GM23338 (cell line): ENCODE measurements around the gene IL36B. TPM values are rescaled to one million over a fixed set of nuclear protein-coding genes. Genes with fewer than 3 reads are reported as not detected.

Experiments used
- ATAC-seq: fragments of 200-7000 bp; cut with Tn5 transposase; 3 replicates; pipeline ENCODE4 v1.9.1; 2020
- DNase-seq: peaks from one replicate; pipeline ENCODE4 v3.0.0-alpha.2; 2015; ENCODE audit warnings: low spot score
- H2AFZ ChIP-seq: fragments of 200-600 bp; sonication (generic); 2 replicates; pipeline ENCODE4 v1.8.0; 2016; ENCODE audit warnings: antibody characterized with exemption, mild to moderate bottlenecking, moderate library complexity
- H3F3A ChIP-seq: fragments of 200-600 bp; sonication (generic); replicated peaks from 2 replicates; pipeline ENCODE4 v1.8.0; 2017; ENCODE audit warnings: antibody characterized with exemption, mixed run types, low read depth
- H3K27ac ChIP-seq: fragments of 200-600 bp; sonication (generic); 2 replicates; pipeline ENCODE4 v1.6.1; 2016; ENCODE audit warnings: low read depth
- H3K27me3 ChIP-seq: fragments of 200-600 bp; sonication (generic); 2 replicates; pipeline ENCODE4 v1.8.0; 2016; ENCODE audit warnings: mild to moderate bottlenecking, mixed run types, moderate library complexity; ENCODE audit not compliant: insufficient read depth
- H3K36me3 ChIP-seq: fragments of 200-600 bp; sonication (generic); 2 replicates; pipeline ENCODE4 v1.8.0; 2016; ENCODE audit warnings: mild to moderate bottlenecking; ENCODE audit not compliant: insufficient read depth
- H3K4me1 ChIP-seq: fragments of 200-600 bp; sonication (generic); 2 replicates; pipeline ENCODE4 v1.8.0; 2016; ENCODE audit warnings: mild to moderate bottlenecking, moderate library complexity; ENCODE audit not compliant: insufficient read depth
- H3K4me2 ChIP-seq: fragments of 200-600 bp; sonication (generic); 2 replicates; pipeline ENCODE4 v1.7.1; 2017; ENCODE audit warnings: mixed run types
- H3K4me3 ChIP-seq: fragments of 200-600 bp; sonication (generic); 2 replicates; pipeline ENCODE4 v1.6.1; 2016; ENCODE audit warnings: mixed run types
- H3K79me2 ChIP-seq: fragments of 200-600 bp; sonication (generic); replicated peaks from 2 replicates; pipeline ENCODE4 v1.8.0; 2017; ENCODE audit warnings: mild to moderate bottlenecking; ENCODE audit not compliant: insufficient read depth
- H3K9me2 ChIP-seq: fragments of 200-600 bp; sonication (generic); 2 replicates; pipeline ENCODE4 v1.8.0; 2017; ENCODE audit not compliant: insufficient read depth
- H4K20me1 ChIP-seq: fragments of 200-600 bp; sonication (generic); replicated peaks from 2 replicates; pipeline ENCODE4 v1.8.0; 2017; ENCODE audit warnings: mild to moderate bottlenecking; ENCODE audit not compliant: insufficient read depth
- H3K27ac Mint-ChIP-seq: 2 replicates; pipeline ENCODE4 v1.8.0; 2020; ENCODE audit warnings: inconsistent platforms, mild to moderate bottlenecking, moderate library complexity, mixed read lengths
- H3K27me3 Mint-ChIP-seq: 3 replicates; pipeline ENCODE4 v1.8.0; 2022; ENCODE audit warnings: low read depth, mild to moderate bottlenecking, moderate library complexity, mixed read lengths, inconsistent platforms; ENCODE audit not compliant: insufficient read depth, poor library complexity
- H3K36me3 Mint-ChIP-seq: 3 replicates; pipeline ENCODE4 v1.8.0; 2021; ENCODE audit warnings: low read depth, mild to moderate bottlenecking, inconsistent platforms, moderate library complexity, mixed read lengths
- H3K4me1 Mint-ChIP-seq: 3 replicates; pipeline ENCODE4 v1.8.0; 2020; ENCODE audit warnings: mild to moderate bottlenecking, inconsistent platforms, mixed read lengths
- H3K4me3 Mint-ChIP-seq: 3 replicates; pipeline ENCODE4 v1.8.0; 2021; ENCODE audit warnings: moderate library complexity, mild to moderate bottlenecking, inconsistent platforms, mixed read lengths
- H3K9me3 Mint-ChIP-seq: 3 replicates; pipeline ENCODE4 v1.8.0; 2020; ENCODE audit warnings: moderate library complexity, mild to moderate bottlenecking, inconsistent platforms, mixed read lengths
- CREB1 ChIP-seq: fragments of 250-450 bp; sonication (Bioruptor Pico); IDR thresholded peaks from 2 replicates; pipeline ENCODE4 v1.5.0; 2020; ENCODE audit warnings: low read depth, mild to moderate bottlenecking, moderate library complexity
- CTCF ChIP-seq, 2 experiments: fragments of 200-600 bp in 1 of 2; sonication (generic) in 1 of 2; conservative IDR thresholded peaks; 2 replicates each; pipeline versions ENCODE4 v1.5.1 to v1.6.1; 2016 to 2017; ENCODE audit warnings: antibody characterized with exemption in 2 of 2, low read depth in 2 of 2, mild to moderate bottlenecking in 2 of 2, moderate library complexity in 1 of 2
- ETS1 ChIP-seq: IDR thresholded peaks from 2 replicates; pipeline ENCODE4 v1.6.1; 2016; ENCODE audit warnings: antibody characterized with exemption
- EZH2 ChIP-seq: fragments of 200-600 bp; sonication (generic); IDR thresholded peaks from one replicate; pipeline ENCODE4 v1.8.0; 2017; ENCODE audit warnings: antibody characterized with exemption, mild to moderate bottlenecking, low read depth; ENCODE audit not compliant: unreplicated experiment
- JUNB ChIP-seq: IDR thresholded peaks from one replicate; pipeline ENCODE4 v1.6.1; 2016; ENCODE audit warnings: antibody characterized with exemption; ENCODE audit not compliant: unreplicated experiment
- NANOG ChIP-seq: IDR thresholded peaks from 2 replicates; pipeline ENCODE4 v1.6.1; 2016; ENCODE audit warnings: antibody characterized with exemption, borderline replicate concordance
- POLR2AphosphoS5 ChIP-seq: IDR thresholded peaks from 2 replicates; pipeline ENCODE4 v1.6.1; 2016; ENCODE audit warnings: antibody characterized with exemption, low read depth
- STAT1 ChIP-seq: IDR thresholded peaks from one replicate; pipeline ENCODE4 v1.6.1; 2016; ENCODE audit warnings: antibody characterized with exemption; ENCODE audit not compliant: unreplicated experiment
- ZNF114 ChIP-seq: fragments of 250-450 bp; sonication (Bioruptor Pico); IDR thresholded peaks from 2 replicates; pipeline ENCODE4 v1.5.0; 2020; ENCODE audit warnings: mild to moderate bottlenecking, moderate library complexity
- polyA plus RNA-seq: library from polyadenylated mRNA; unstranded; fragments of >200 nt; fragmentation: Nextera tagmentation; extraction: Ambion mirVana; gene quantifications from 2 replicates; pipeline ENCODE4 v1.2.1, GENCODE V29; 2016
- total RNA-seq: library from RNA; depleted of rRNA; stranded (reverse); fragments of >200 nt; shearing (Covaris generic); gene quantifications from 2 replicates; pipeline ENCODE4 v1.2.3, GENCODE V29; 2014
- TF ChIP-seq, protein P1 (sequence below): IDR thresholded peaks from one replicate; pipeline ENCODE4 v1.6.1; 2018; ENCODE audit warnings: antibody characterized with exemption; ENCODE audit not compliant: unreplicated experiment

IL36B gene
- total and polyA plus RNA-seq, 2 experiments from 2014 or later: not detected

DNA sequence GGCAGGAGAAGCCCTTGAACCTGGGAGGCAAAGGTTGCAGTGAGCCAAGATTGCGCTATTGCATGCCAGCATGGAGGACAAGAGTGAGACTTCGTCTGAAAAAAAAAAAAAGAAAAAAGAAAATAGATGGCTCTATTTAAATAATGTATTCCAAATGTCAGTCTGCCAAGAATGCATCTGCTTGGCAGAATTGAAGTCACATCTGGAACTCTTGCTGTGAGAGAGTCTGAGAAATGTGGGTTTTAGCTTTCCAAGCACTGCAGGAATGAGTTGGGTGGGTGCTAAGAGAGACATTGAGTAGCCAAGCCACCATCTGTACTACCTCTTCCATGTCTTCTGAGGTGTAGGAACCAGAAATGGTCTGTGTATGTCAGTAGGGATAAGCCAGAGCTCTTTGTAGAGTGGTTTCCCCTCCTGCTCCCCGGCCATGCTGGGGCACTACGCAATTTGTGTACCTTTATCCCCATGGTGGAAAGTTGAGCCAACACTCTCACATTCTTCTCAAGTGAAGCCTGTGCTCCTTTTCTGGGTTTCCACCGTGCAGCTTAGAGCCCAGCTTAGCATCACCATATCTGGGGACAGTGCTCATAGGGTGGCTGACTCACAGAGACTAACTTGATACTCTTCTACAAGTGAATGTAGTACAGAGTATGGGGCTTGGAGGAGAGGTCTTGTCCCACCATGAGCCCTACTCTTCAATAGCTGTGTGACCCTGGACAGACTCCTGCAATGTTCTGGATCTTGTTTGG, 40.4 kb upstream of the IL36B start:
- 0 out of 3 replicates have a peak, but pooled peaks cover 2% of the 10 kb centered on the region for H3K36me3 Mint-ChIP-seq
- TF ChIP-seq NANOG: no peak
- no peak for TF ChIP-seq STAT1
- no peak for TF ChIP-seq EZH2
- no peak for TF ChIP-seq JUNB
- TF ChIP-seq CTCF (conservative IDR thresholded peaks at IDR 0.05; ENCODE audit: low read depth in 2 of 2): no peak

DNA sequence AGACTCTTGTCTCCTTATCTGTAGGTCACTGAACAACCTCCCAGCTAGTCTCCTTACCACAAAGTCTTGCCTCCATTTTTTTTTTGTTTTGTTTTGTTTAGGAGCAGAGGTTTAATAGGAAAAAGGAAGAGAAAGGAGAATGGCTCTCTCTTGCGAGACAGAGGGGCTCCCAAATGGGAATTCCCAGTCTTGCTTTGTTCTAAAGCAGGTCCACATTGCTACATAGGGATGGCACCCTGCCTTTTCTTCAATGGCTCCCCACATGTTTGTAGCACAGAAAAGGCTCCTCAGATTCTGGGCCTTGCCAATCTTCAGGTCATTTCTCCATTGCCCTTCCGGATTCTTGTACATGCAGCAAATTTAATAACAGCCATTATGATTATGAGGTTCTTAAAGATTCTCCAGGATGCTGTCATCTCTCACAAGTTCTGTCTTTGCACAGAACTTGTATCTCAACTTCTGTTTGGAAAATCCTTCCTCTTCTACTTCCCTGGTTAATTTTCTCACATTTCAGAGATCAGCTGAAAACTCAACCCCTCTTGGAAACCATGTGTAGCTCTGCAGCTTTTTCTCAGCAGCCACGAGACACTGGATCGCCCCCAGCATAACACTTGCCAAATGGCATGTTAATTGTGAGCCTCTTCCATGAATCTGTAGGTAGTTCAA, 38.7 kb upstream of the IL36B start:
- Histone ChIP-seq H3K9me2 (no peaks in the 10 kb centered on the region; the same call in 1 of the 2 replicates), H3F3A (no peaks in the 10 kb centered on the region), H3K79me2 (no peaks in the 10 kb centered on the region), H3K36me3 (no peaks in the 10 kb centered on the region), H3K4me1 (no peaks in the 10 kb centered on the region), H2AFZ (no peak overlapping the region), H3K4me2 (no peak overlapping the region), H3K27me3 (no peaks in the 10 kb centered on the region), H4K20me1 (no peaks in the 10 kb centered on the region), H3K4me3 (no peak overlapping the region), H3K27ac (no peak overlapping the region)
- TF ChIP-seq NANOG (no peak), CREB1 (CRISPR knock-in tag) (no peak), STAT1 (no peak), POLR2AphosphoS5 (no peak), ETS1 (no peak), ZNF114 (CRISPR knock-in tag) (no peak)
- TF ChIP-seq, protein P1, sequence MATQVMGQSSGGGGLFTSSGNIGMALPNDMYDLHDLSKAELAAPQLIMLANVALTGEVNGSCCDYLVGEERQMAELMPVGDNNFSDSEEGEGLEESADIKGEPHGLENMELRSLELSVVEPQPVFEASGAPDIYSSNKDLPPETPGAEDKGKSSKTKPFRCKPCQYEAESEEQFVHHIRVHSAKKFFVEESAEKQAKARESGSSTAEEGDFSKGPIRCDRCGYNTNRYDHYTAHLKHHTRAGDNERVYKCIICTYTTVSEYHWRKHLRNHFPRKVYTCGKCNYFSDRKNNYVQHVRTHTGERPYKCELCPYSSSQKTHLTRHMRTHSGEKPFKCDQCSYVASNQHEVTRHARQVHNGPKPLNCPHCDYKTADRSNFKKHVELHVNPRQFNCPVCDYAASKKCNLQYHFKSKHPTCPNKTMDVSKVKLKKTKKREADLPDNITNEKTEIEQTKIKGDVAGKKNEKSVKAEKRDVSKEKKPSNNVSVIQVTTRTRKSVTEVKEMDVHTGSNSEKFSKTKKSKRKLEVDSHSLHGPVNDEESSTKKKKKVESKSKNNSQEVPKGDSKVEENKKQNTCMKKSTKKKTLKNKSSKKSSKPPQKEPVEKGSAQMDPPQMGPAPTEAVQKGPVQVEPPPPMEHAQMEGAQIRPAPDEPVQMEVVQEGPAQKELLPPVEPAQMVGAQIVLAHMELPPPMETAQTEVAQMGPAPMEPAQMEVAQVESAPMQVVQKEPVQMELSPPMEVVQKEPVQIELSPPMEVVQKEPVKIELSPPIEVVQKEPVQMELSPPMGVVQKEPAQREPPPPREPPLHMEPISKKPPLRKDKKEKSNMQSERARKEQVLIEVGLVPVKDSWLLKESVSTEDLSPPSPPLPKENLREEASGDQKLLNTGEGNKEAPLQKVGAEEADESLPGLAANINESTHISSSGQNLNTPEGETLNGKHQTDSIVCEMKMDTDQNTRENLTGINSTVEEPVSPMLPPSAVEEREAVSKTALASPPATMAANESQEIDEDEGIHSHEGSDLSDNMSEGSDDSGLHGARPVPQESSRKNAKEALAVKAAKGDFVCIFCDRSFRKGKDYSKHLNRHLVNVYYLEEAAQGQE: no peak
- Mint-ChIP-seq H3K4me1 (no peaks in the 10 kb centered on the region), H3K36me3 (no peaks in the 10 kb centered on the region), H3K4me3 (no peak overlapping the region), H3K9me3 (peaks cover 6% of the 10 kb centered on the region), H3K27ac (no peak overlapping the region), H3K27me3 (no peaks in the 10 kb centered on the region)
- no peak for DNase-seq
- ATAC-seq: no peak

More for the DNA sequence above, 40.4 kb upstream of the IL36B start:
- Mint-ChIP-seq H3K9me3 (peaks cover 15% of the 10 kb centered on the region), H3K4me1 (no peaks in the 10 kb centered on the region), H3K27me3 (no peaks in the 10 kb centered on the region), H3K27ac (no peak overlapping the region), H3K4me3 (no peak overlapping the region)
- Histone ChIP-seq H2AFZ (no peak overlapping the region), H3K4me1 (no peaks in the 10 kb centered on the region), H3K27ac (no peak overlapping the region), H3K9me2 (no peaks in the 10 kb centered on the region; the same call in 1 of the 2 replicates), H3K27me3 (no peaks in the 10 kb centered on the region), H3K4me2 (no peak overlapping the region), H3K36me3 (no peaks in the 10 kb centered on the region), H3K79me2 (no peaks in the 10 kb centered on the region), H3K4me3 (no peak overlapping the region), H3F3A (no peaks in the 10 kb centered on the region), H4K20me1 (no peaks in the 10 kb centered on the region)
- DNase-seq (no peak), ATAC-seq (no peak)
